HG03575 (cell line): ENCODE data around the gene IMMP2L.
A peak's percentile ranks its signal among the peaks of the same experiment; 100 is the strongest.

Experiments
- ATAC-seq: cut with Tn5 transposase; IDR thresholded peaks from one replicate; pipeline ENCODE4 v1.9.1; 2021; ENCODE audit not compliant: unreplicated experiment, insufficient number of reproducible peaks, low FRiP score; ENCODE audit errors: extremely low read depth

IMMP2L gene

GRCh38 chr7:111560773-111561653, 1.3 kb downstream of the IMMP2L start:
- ATAC-seq, result no peak

GRCh38 chr7:111558991-111559390, 3.3 kb downstream of the IMMP2L start:
- ATAC-seq, result peak; percentile 75

- ATAC-seq, result no peak
These were observed 5.3 kb downstream of the IMMP2L start for GRCh38 chr7:111556977-111557376.

GRCh38 chr7:111554086-111554485, 8.2 kb downstream of the IMMP2L start:
- no peak for ATAC-seq

- ATAC-seq, result no peak
These were observed 21.2 kb downstream of the IMMP2L start for GRCh38 chr7:111541067-111541466.

GRCh38 chr7:111540199-111540815, 22.0 kb downstream of the IMMP2L start:
- ATAC-seq, result no peak

- ATAC-seq, result no peak
These were observed 25.2 kb downstream of the IMMP2L start for GRCh38 chr7:111537134-111537533.

- no peak for ATAC-seq
These were observed 27.0 kb downstream of the IMMP2L start for GRCh38 chr7:111535142-111535870.

GRCh38 chr7:111532625-111533024, 29.7 kb downstream of the IMMP2L start:
- no peak for ATAC-seq

GRCh38 chr7:111531993-111532392, 30.3 kb downstream of the IMMP2L start:
- no peak for ATAC-seq

- ATAC-seq, result no peak
These were observed 32.0 kb downstream of the IMMP2L start for GRCh38 chr7:111530356-111530668.

GRCh38 chr7:111529507-111530355, 32.6 kb downstream of the IMMP2L start:
- no peak for ATAC-seq

- peak; percentile 35 for ATAC-seq
These were observed 34.0 kb downstream of the IMMP2L start for GRCh38 chr7:111528331-111528730.

GRCh38 chr7:111527545-111527944, 34.7 kb downstream of the IMMP2L start:
- ATAC-seq, result peak; percentile 87

- ATAC-seq, result no peak
These were observed 37.2 kb downstream of the IMMP2L start for GRCh38 chr7:111525100-111525499.

- no peak for ATAC-seq
These were observed 40.6 kb downstream of the IMMP2L start for GRCh38 chr7:111521660-111522059.

GRCh38 chr7:111518264-111518663, 44.0 kb downstream of the IMMP2L start:
- no peak for ATAC-seq

- ATAC-seq, result no peak
These were observed 44.7 kb downstream of the IMMP2L start for GRCh38 chr7:111517549-111517951.

- ATAC-seq, result no peak
These were observed 45.7 kb downstream of the IMMP2L start for GRCh38 chr7:111516612-111517011.
